ENCODE measurements around the gene MUL1. TPM values are rescaled to one million over a fixed set of nuclear protein-coding genes. Genes with fewer than 3 reads are reported as not detected.

Gene MUL1
- total RNA-seq, 1 donor from 2014 or later = 22.1 TPM

DNA sequence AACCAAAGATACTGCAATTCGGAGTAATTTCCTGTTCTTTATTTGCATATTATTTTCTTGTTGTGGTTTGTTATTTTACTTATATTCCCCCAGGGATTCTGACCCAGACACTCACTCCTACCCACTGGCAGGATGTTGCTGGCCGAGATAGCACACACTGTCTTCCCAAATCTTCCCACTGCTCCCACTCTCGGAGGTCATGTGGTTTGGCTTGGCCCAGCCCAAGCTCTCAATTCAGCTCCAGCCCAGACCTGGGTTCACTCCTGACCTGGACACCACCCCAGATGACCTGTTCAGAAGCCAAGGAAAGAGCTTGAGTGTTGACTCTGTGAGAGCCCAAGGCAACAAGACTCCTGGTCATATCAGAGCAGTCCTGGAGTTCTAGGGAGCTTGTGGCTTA is 43.2 kb upstream of the MUL1 start:
- no peak for DNase-seq (ENCODE audit: low read depth)
- TF ChIP-seq, protein P1, sequence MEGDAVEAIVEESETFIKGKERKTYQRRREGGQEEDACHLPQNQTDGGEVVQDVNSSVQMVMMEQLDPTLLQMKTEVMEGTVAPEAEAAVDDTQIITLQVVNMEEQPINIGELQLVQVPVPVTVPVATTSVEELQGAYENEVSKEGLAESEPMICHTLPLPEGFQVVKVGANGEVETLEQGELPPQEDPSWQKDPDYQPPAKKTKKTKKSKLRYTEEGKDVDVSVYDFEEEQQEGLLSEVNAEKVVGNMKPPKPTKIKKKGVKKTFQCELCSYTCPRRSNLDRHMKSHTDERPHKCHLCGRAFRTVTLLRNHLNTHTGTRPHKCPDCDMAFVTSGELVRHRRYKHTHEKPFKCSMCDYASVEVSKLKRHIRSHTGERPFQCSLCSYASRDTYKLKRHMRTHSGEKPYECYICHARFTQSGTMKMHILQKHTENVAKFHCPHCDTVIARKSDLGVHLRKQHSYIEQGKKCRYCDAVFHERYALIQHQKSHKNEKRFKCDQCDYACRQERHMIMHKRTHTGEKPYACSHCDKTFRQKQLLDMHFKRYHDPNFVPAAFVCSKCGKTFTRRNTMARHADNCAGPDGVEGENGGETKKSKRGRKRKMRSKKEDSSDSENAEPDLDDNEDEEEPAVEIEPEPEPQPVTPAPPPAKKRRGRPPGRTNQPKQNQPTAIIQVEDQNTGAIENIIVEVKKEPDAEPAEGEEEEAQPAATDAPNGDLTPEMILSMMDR (IDR thresholded peaks at IDR 0.05; ENCODE audit: insufficient read depth, low read length, severe bottlenecking) = no peak
- Histone ChIP-seq H3K4me3 (ENCODE audit: low read depth, low read length) (no peak overlapping the region), H3K27me3 (ENCODE audit: control insufficient read depth, insufficient read depth, low read length) (peaks cover 39% of the 10 kb centered on the region), H3K36me3 (ENCODE audit: control insufficient read depth, insufficient read depth, low read length) (no peaks in the 10 kb centered on the region)
- no peak for FAIRE-seq

DNA sequence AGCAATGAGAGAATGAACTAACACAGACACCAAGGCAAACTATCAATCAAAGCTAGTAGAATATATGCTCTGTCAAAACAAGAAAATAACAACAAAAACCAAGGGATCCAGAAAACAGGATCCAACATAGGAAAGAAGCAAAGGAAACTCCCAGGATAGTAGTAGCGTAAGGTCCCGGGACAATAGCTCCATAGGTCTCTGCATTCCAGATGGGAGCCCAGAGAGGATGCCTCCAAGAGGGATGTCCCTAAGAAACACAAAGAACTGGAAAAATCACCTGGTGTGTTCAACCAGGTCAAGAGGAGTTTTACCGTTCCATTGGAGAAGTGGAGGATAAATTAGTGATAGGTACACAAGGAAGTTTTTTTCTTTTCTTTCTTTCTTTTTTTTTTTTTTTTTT is 38.7 kb upstream of the MUL1 start:
- no peak for FAIRE-seq
- Histone ChIP-seq H3K4me3 (ENCODE audit: low read depth, low read length) (no peak overlapping the region), H3K27me3 (ENCODE audit: control insufficient read depth, insufficient read depth, low read length) (peaks cover 22% of the 10 kb centered on the region), H3K36me3 (ENCODE audit: control insufficient read depth, insufficient read depth, low read length) (no peaks in the 10 kb centered on the region)
- TF ChIP-seq, protein P1 (IDR thresholded peaks at IDR 0.05; ENCODE audit: insufficient read depth, low read length, severe bottlenecking) = no peak
- DNase-seq (ENCODE audit: low read depth) = no peak

GRCh38 chr1:20540281-20540680 is 32.3 kb upstream of the MUL1 start:
- no peak for FAIRE-seq
- Histone ChIP-seq H3K4me3 (ENCODE audit: low read depth, low read length) (no peak overlapping the region), H3K27me3 (ENCODE audit: control insufficient read depth, insufficient read depth, low read length) (peaks cover 18% of the 10 kb centered on the region), H3K36me3 (ENCODE audit: control insufficient read depth, insufficient read depth, low read length) (no peaks in the 10 kb centered on the region)
- TF ChIP-seq, protein P1 (IDR thresholded peaks at IDR 0.05; ENCODE audit: insufficient read depth, low read length, severe bottlenecking) = no peak
- DNase-seq (ENCODE audit: low read depth) = no peak

DNA sequence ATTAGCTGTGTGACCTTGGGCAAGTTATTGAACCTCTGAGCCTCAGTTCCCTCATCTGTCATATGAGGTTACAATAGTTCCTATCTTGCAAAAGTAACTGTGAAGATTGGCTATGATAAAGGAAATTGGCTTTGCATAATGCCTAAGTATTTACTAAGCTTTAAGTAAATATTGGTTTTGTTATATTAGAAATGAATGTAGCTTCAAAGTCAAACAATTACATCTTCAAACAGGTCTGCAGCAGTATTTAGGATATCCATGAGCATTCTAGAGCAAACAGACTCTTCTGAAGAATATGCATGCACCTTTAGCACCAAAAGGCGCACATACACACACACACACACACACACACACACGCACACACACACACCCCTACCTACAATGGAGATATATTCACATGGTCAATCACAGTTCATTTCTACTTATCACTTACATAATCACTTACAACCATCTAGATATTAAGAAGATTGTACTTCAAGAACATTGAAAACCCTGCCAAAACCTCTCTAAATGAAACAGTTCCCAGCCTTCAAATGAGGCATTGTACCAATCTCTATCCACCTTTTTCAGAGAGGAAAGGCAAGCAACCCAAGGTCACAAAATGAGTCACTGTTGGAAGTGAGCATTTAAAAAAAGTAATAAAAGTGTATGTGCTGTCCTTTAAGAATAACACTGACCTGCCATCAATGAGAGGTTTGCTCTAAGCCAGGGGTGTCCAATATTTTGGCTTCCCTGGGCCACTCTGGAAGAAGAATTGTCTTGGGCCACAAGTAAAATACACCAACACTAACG is 31.0 kb upstream of the MUL1 start:
- Histone ChIP-seq H3K27me3 (ENCODE audit: control insufficient read depth, insufficient read depth, low read length) (peaks cover 22% of the 10 kb centered on the region), H3K36me3 (ENCODE audit: control insufficient read depth, insufficient read depth, low read length) (no peaks in the 10 kb centered on the region), H3K4me3 (ENCODE audit: low read depth, low read length) (no peak overlapping the region)
- FAIRE-seq = no peak
- peak; percentile 21 for DNase-seq (ENCODE audit: low read depth)
- TF ChIP-seq, protein P1 (IDR thresholded peaks at IDR 0.05; ENCODE audit: insufficient read depth, low read length, severe bottlenecking) = no peak

- TF ChIP-seq, protein P1 (IDR thresholded peaks at IDR 0.05; ENCODE audit: insufficient read depth, low read length, severe bottlenecking) = no peak
- H3K27me3 ChIP-seq (ENCODE audit: control insufficient read depth, insufficient read depth, low read length) = peaks cover 25% of the 10 kb centered on the region
- no peak overlapping the region for H3K4me3 ChIP-seq (ENCODE audit: low read depth, low read length)
- no peaks in the 10 kb centered on the region for H3K36me3 ChIP-seq (ENCODE audit: control insufficient read depth, insufficient read depth, low read length)
- DNase-seq (ENCODE audit: low read depth) (no peak), FAIRE-seq (no peak)
Measured at GRCh38 chr1:20538227-20538626, 30.3 kb upstream of the MUL1 start.
